ENCODE data around the gene FOXN1.
"Not testable (repeated sequence)": the region's sequence is repeated elsewhere in the genome, so short reads cannot be mapped to it uniquely, and the experiment has no call there.

Gene FOXN1, protein sequence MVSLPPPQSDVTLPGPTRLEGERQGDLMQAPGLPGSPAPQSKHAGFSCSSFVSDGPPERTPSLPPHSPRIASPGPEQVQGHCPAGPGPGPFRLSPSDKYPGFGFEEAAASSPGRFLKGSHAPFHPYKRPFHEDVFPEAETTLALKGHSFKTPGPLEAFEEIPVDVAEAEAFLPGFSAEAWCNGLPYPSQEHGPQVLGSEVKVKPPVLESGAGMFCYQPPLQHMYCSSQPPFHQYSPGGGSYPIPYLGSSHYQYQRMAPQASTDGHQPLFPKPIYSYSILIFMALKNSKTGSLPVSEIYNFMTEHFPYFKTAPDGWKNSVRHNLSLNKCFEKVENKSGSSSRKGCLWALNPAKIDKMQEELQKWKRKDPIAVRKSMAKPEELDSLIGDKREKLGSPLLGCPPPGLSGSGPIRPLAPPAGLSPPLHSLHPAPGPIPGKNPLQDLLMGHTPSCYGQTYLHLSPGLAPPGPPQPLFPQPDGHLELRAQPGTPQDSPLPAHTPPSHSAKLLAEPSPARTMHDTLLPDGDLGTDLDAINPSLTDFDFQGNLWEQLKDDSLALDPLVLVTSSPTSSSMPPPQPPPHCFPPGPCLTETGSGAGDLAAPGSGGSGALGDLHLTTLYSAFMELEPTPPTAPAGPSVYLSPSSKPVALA

GRCh38 chr17:28505986-28506665 lies at the start of gene FOXN1:
FOXN1 (plus strand) TSS chr17:28506348; CDS start chr17:28523970, 17,622 bp downstream.
- Histone ChIP-seq H3K27ac (no peak within 1 kb of the TSS), H3K4me3 (no peak within 1 kb of the TSS)
- no peak for DNase-seq (ENCODE audit: low spot score)
- no peak for TF ChIP-seq CTCF (IDR thresholded peaks at IDR 0.05)

GRCh38 chr17:28457890-28458289 lies 48.3 kb upstream of the FOXN1 start:
- DNase-seq (ENCODE audit: low spot score) = no peak
- no peak overlapping the region for H3K27ac ChIP-seq

GRCh38 chr17:28458881-28459280 lies 47.3 kb upstream of the FOXN1 start:
- H3K4me3 ChIP-seq; DNase-seq (ENCODE audit: low spot score); H3K27ac ChIP-seq: not testable (repeated sequence)

More at GRCh38 chr17:28457890-28458289, 48.3 kb upstream of the FOXN1 start:
- TF ChIP-seq CTCF (IDR thresholded peaks at IDR 0.05) = no peak
- H3K4me3 ChIP-seq = no peak overlapping the region

DNA sequence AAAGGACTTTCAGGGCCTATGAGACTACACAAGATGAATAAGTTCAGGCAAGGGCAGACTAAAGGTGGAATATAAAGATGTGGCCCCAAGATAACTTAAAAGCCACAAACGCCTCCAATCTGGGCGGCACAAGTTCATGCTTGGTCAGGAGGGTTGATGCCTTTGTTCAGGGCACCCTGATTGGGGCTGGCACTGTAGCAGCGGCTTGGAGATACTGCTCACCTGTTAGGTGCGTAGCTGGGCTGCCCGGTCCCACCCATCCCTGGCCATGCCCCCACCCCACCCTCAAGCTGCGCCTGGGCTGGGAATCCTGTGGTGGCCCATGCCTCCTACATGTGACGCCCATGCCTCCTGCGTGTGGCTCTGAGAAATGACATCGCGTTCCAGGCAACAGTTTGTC lies 45.2 kb upstream of the FOXN1 start:
- DNase-seq (ENCODE audit: low spot score) = no peak
- no peak overlapping the region for H3K4me3 ChIP-seq
- no peak overlapping the region for H3K27ac ChIP-seq
- no peak for TF ChIP-seq CTCF (IDR thresholded peaks at IDR 0.05)

DNA sequence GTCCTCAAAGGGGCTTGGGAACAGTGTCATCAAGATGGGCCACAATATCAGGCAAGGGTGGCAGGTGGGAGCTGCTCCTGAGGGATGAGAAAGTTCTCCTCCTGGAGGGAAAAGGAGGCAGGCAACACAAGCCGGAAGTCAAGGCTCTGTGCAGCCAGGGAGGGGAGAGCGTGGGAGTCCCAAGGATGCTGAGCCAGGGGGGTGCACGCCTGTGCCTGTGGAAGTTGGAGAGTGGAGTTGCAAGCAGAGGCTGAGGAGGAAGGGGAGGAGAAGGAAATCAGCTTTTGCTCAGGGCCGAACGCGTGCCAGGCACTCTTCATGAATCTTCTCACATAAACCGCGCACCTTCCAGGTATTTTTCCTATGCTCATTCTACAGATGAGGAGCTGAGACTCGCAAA lies 40.1 kb upstream of the FOXN1 start:
- DNase-seq (ENCODE audit: low spot score) = no peak
- TF ChIP-seq CTCF (IDR thresholded peaks at IDR 0.05) = no peak
- Histone ChIP-seq H3K4me3 (no peak overlapping the region), H3K27ac (no peak overlapping the region)

GRCh38 chr17:28466521-28467048 lies 39.6 kb upstream of the FOXN1 start:
- DNase-seq (ENCODE audit: low spot score) = no peak
- TF ChIP-seq CTCF (IDR thresholded peaks at IDR 0.05) = no peak
- H3K27ac ChIP-seq = no peak overlapping the region
- H3K4me3 ChIP-seq = no peak overlapping the region

GRCh38 chr17:28467456-28468025 lies 38.6 kb upstream of the FOXN1 start:
- no peak for TF ChIP-seq CTCF (IDR thresholded peaks at IDR 0.05)
- no peak for DNase-seq (ENCODE audit: low spot score)
- Histone ChIP-seq H3K27ac (no peak overlapping the region), H3K4me3 (no peak overlapping the region)

- not testable (repeated sequence) for H3K27ac ChIP-seq; DNase-seq (ENCODE audit: low spot score); H3K4me3 ChIP-seq
Measured at GRCh38 chr17:28468033-28468735, 38.0 kb upstream of the FOXN1 start.
